Measurements from ENCODE around the gene EPHA6.

Gene EPHA6

DNA sequence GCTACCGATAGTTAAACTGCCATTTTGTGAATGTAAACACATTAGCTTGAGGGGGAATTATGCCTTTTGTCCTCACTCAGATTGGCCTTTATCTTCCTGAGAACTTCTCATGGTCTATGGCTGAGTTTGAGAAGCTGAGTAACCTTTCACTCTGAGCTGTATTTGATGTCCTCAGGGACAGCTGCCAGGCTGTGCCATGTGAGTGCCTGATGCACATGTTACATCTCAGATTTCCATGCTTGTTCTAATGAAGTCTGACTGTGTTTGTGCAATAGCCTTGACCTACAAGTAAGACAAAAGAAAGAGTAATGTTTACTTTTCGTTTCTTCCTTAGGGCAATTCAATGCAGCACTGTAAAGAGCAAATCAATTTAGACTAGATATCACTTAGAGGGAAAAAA is 906.0 kb downstream of the EPHA6 start:
- no peak for DNase-seq

DNA sequence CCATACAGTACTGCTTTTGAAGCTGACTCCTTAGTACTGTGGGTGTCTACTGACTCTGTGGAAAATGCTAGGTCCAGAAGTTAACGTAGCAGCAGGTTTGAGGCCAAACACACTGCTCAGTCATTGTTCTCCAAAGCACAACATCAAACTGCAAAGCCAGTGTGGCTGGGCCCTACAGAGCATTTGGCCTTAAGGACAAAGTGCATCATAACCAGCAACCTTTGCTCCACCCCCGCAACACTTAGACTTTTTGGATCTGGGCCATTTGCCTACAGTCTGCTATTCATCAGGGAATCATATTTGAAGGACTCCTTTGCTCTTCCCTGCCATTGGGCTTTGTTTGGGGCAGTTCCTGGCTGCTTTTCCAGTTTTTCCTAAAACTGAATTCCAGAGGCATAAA is 907.1 kb downstream of the EPHA6 start:
- DNase-seq: no peak

DNA sequence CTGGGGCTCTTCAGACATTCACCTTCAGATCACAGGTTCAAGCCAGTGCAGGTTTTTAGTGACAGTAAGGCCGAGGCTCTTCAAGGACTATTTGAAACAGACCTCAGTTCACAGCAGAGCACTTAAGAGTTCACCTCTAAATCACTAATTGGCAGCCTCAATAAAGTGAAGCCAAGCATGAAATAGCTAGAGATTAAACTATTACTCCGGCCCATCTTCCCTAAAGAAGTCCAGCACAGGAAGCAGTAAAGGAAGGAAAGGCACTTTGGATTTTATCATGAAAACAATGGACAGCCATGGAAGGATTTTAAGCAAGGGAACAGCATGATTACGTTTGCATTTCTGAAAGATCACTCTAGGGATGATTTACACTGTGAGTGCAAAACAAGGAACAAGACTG is 922.5 kb downstream of the EPHA6 start:
- DNase-seq: no peak

DNA sequence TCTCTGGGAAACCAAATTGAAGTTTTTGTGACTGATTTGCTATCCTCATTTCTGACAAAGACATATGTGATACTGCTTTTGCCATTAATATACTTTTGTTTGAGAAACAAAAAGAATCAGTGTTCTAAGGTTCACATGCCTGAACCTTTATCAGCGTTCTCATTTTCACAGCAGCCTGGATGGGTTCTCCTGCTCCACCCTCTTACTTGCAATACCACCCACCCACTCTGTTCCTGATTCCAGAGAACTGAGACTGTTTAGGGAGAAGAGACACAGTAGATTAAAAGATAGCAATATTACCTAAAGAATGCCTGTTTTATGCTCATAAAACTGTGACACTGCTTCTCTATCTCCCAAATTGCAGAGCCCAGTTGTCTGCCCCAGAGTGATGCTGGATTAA is 924.4 kb downstream of the EPHA6 start:
- no peak for DNase-seq

DNA sequence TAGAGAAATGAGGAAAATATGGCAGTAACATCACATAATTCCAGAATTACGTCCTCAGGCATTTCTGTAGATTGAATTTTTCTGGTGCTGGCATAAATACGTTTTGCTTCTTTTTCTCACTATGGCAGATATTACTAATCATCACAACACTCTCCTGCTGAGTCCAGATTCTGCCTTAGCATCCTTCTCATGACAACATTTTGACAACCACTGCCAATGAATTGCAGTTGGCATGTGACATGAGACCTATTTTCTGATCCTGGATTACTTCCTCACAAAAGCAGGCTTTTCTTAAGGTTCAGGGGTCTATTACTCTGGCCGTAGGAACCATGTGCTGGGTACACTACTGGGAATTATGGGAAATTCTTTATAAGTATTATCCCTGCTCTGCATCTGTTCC is 927.6 kb downstream of the EPHA6 start:
- no peak for DNase-seq

DNA sequence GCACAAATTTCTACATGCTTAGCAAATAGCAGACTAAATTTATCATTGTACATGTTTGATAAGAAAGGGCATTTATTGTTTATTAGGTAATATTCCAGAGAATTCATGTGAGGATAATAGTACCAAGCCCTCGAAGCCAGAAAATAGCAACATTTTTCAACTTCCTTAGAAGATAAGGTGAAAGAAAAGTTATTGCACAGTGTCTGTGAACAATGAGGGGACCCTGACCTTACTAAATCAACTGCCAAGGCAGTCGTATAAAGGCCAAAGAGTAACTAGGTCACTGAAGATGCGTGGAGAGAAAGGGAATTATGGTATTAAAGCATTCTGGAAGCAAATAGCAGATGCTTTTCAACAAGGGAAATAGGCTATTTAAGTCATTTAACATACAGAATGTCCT is 929.9 kb downstream of the EPHA6 start:
- DNase-seq: no peak

DNA sequence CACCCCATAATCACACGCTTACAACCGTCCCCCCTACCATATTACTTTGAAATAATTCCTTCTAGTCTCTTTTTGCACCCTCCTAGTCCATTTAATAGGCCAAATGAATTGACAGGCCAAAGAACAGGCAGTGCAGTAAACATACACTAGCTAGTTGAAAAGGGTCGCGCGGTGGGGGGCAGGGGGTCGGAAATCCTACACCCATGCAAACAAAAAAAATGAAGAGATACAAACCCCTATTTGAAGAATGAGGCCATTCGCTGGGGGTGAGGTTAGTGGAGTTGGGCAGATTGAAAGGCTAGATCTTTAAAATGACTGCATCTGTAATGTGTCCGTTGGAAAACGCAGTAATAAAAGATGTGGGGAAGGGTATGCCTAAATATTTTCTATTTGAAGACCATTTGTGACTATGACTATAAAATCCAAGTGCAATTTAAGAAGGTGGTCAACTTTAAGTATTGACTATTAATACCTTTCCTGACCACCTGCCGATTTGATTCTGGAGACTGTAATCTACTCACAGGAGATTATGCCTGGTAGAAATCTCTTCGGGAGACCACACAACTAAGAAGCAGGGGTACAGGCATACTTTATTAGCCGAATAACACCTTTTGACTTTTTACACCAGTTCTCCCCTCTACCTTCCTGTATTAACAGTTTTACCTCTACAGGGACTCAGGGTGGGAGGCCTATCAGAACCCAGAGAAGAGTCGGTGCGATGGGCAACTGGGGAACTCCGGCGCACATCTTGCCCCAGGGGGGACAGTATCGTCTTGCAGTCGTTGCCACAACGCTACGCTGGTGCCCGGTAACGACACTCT is 949.4 kb downstream of the EPHA6 start:
- no peak for DNase-seq

DNA sequence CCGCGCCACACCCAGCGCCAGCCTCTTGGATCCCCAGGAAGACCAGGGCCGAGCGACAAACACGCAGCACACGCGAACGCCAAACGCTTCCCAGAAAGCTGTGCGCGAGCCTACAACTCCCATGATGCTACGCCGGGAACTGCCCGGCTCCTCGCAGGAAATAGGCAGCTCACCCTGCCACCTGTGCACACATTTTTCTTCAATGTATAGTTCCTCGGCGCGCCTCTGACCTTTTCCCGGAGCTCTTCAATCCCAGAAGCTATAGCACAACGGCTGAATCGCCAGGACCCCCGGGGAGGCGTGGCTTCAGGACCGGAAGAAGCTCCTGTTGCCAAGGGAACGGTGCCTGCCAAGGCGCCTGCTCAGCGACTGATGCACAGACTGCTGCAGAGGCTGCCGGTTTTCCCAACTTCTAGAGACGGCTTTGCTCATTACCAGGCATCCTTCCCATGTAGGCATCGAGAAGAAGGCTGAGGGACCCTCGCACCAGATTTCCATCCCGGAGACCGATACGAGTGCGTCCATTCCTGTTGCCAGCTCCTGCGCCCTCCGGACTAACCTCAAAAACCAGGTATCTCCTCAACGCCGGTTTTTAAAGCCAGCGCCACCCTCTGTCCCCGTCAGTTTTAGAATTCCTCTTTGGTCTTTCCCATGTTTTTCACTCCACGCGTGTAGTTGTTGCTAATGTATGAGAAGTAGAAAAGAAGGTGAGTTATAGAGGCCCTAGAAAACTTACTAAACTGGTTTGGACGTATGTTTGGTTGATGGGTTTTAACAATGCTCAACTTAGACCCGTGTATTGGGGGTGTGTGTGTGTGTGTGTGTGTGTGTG is 950.2 kb downstream of the EPHA6 start, which contains the start of gene ARL6:
Gene ARL6 (plus strand): TSS at position 352 of the 832 bp plus-strand sequence. CDS start 3,350 bp downstream, outside the sequence.
- DNase-seq: peak; percentile 55 to 74

DNA sequence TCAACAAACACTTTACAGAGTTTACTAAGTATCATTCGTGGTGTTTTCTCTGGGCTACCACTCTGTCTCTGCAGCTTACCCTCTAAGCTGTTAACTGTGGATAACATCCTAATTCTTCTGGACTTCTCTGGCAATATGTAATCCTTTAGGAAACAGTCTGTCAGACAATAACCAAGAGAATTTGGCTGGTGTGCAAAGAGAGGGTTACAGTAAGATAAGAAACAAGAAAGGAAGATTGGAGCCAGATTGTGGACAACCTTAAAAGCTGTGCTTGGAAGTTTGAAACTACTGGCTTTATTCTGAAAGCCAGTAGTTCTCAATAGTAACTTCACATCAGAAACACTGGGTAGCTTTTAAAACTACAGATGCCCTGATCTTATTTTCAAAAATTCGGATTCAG is 950.9 kb downstream of the EPHA6 start:
- no peak for DNase-seq

DNA sequence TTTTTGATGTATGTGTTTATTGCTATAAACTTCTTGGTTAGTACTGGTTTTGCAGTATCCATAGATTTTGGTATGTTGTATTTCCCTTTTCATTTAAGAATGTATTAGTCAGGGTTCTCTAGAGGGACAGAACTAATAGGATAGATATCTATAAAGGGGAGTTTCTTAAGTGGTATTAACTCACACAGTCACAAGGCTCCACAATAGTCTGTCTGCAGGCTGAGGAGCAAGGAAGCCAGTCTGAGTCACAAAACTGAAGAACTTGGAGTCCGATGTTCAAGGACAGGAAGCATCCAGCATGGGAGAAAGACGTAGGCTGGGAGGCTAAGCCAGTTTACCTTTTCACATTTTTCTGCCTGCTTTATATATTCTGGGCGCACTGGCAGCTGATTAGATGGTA is 958.5 kb downstream of the EPHA6 start:
- no peak for DNase-seq

DNA sequence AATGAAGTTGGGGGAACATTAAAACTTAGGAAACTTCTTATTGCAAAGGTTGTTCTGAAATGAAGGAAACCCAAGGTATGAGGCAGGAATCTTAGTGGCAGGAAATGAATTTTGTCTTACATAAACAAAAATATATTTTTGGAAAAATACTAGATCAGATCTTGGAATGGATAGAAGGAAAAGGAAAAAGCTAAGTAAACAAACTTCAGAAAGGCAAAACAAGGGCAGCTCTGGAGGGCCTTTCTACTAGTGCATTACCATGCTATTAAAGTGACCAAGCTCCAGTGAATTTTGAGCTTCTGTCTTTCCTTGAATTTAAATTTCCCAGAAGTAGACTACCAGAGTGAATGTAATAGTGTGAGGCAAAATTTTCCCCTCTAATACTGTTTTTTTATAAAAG is 963.8 kb downstream of the EPHA6 start:
- no peak for DNase-seq

DNA sequence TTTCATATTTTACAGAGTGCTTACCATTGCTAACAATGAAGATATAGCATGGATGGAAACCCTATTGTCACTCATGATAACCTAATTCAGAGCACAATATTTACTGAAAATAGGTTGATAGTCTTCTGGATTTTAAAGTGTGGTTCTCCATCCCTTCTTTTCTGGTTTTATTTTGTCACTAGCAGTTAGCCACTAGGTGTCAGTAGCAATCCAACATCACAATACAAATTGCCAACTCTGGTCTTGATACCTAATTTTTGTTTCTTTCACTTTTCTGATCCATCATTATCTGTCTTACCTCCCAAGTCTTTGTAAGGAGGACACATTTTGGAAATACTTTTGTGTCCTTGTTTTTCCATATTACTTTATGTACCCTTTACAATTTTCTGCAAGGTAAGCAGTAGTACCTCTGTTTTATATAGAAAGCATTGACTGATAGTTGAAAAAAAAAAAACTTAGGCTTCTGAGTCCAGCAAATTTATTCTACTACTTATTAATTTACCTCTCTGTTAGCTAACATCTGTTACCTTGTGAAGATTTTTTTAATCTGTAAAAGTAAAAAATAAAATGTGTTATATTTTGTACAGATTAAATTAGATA is 979.1 kb downstream of the EPHA6 start:
- DNase-seq: peak; percentile 2 to 72

DNA sequence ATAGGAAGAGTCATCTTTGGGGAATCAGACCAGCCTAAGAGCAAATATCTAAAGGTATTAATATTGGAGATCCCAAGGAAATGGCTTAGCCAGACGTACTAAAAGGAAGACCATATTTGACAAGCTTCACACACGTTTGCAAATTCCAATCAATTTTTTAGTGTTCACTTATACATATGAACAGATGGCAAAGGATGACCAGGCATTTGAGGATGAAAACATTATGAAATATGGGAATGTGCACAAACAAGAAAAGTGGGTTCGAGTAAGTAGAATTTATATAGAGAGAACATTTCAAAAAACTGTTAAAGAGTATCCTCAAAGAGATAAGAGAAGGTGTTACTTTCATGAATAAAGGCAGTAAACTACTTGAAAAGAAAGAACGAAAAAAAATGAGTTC is 981.6 kb downstream of the EPHA6 start:
- no peak for DNase-seq
